ENCODE data around the gene PODN.

Gene PODN

DNA sequence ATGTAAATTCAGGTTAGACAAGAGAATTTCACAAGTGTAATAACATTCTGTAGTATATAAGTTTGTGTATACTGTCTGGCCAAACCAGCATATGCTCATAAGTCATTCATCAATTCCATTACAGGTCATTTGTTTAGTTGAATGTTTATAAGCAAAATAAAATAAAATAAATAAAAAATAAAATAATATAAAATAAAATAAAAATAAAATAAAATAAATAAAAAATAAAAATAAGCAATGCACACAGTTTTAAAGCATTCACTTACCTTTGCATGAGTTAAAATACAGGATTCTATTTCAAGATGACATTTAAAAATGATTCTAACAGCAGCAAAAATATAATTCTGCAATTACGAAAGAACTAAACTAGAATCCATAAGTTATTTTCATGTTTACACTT is 9.9 kb downstream of the PODN start:
- H2AFZ ChIP-seq (ENCODE audit: low read depth), result no peak overlapping the region
- H3K9ac ChIP-seq, result no peak overlapping the region
- no peaks in the 10 kb centered on the region for H3K36me3 ChIP-seq (ENCODE audit: insufficient read depth)
- TF ChIP-seq, protein P1, sequence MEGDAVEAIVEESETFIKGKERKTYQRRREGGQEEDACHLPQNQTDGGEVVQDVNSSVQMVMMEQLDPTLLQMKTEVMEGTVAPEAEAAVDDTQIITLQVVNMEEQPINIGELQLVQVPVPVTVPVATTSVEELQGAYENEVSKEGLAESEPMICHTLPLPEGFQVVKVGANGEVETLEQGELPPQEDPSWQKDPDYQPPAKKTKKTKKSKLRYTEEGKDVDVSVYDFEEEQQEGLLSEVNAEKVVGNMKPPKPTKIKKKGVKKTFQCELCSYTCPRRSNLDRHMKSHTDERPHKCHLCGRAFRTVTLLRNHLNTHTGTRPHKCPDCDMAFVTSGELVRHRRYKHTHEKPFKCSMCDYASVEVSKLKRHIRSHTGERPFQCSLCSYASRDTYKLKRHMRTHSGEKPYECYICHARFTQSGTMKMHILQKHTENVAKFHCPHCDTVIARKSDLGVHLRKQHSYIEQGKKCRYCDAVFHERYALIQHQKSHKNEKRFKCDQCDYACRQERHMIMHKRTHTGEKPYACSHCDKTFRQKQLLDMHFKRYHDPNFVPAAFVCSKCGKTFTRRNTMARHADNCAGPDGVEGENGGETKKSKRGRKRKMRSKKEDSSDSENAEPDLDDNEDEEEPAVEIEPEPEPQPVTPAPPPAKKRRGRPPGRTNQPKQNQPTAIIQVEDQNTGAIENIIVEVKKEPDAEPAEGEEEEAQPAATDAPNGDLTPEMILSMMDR (conservative IDR thresholded peaks at IDR 0.05; ENCODE audit: low read depth, low read length), result no peak
- H3K4me1 ChIP-seq (ENCODE audit: low read depth, poor library complexity, severe bottlenecking), result no peaks in the 10 kb centered on the region
- no peak overlapping the region for H3K4me3 ChIP-seq (IDR thresholded peaks at IDR 0.05; ENCODE audit: insufficient read depth, low read depth, low read length)
- H3K79me2 ChIP-seq (ENCODE audit: insufficient read depth, low read depth), result no peaks in the 10 kb centered on the region
- H4K20me1 ChIP-seq (ENCODE audit: insufficient read depth), result no peaks in the 10 kb centered on the region
- no peaks in the 10 kb centered on the region for H3K27me3 ChIP-seq (ENCODE audit: insufficient read depth, low read depth)
- no peak overlapping the region for H3K4me2 ChIP-seq
- no peak overlapping the region for H3K27ac ChIP-seq

DNA sequence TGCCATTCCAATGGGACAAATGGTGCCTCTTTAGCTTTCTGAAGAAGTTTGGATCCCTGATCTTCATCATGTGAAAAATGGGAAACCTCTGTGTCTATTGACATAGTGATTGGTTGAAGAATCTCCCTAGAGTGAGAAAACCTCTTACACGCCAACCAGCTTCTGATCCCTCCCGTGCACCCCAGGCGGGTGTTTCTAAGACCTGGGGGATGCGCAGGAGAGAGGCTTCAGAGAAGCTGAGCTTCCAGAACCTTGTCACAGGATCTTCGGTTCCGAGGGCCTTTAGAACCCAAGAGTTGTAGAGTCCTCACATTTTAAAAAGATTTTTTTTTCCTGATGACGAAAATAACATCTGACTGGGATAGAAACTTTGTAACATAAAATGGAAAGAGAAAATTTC is 11.3 kb downstream of the PODN start:
- TF ChIP-seq, protein P1 (conservative IDR thresholded peaks at IDR 0.05; ENCODE audit: low read depth, low read length), result no peak
- Histone ChIP-seq H3K36me3 (ENCODE audit: insufficient read depth) (no peaks in the 10 kb centered on the region), H3K9ac (no peak overlapping the region), H3K79me2 (ENCODE audit: insufficient read depth, low read depth) (no peaks in the 10 kb centered on the region), H4K20me1 (ENCODE audit: insufficient read depth) (no peaks in the 10 kb centered on the region), H3K4me3 (IDR thresholded peaks at IDR 0.05; ENCODE audit: insufficient read depth, low read depth, low read length) (no peak overlapping the region), H2AFZ (ENCODE audit: low read depth) (no peak overlapping the region), H3K27ac (no peak overlapping the region), H3K4me1 (ENCODE audit: low read depth, poor library complexity, severe bottlenecking) (no peaks in the 10 kb centered on the region), H3K27me3 (ENCODE audit: insufficient read depth, low read depth) (no peaks in the 10 kb centered on the region), H3K4me2 (no peak overlapping the region)

DNA sequence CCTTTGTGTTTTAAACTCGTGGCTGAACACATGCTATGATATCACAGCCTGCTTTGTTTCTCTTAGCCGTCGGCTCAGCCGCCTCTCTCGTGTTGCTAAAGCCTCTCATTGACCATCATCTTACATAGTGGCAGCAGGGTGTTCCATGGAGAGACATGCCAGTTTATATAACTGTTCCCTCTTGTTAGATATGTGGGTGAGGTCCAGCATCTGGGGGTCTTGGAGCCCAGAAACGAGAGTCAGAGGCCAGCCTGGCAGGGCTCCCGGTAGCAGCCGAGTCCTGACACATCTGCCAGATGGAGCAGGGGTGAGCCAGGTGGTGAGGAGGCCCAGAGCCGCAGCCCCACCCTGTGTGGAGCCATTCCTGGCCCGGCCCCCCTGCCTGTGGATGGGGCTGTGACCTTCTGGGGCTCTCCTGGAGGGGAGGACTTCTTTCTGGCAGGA is 11.9 kb downstream of the PODN start:
- Histone ChIP-seq H3K9ac (no peak overlapping the region), H3K4me2 (no peak overlapping the region), H3K36me3 (ENCODE audit: insufficient read depth) (no peaks in the 10 kb centered on the region), H3K79me2 (ENCODE audit: insufficient read depth, low read depth) (no peaks in the 10 kb centered on the region), H3K4me3 (IDR thresholded peaks at IDR 0.05; ENCODE audit: insufficient read depth, low read depth, low read length) (no peak overlapping the region), H3K27ac (no peak overlapping the region), H2AFZ (ENCODE audit: low read depth) (no peak overlapping the region), H3K4me1 (ENCODE audit: low read depth, poor library complexity, severe bottlenecking) (no peaks in the 10 kb centered on the region), H3K27me3 (ENCODE audit: insufficient read depth, low read depth) (no peaks in the 10 kb centered on the region), H4K20me1 (ENCODE audit: insufficient read depth) (no peaks in the 10 kb centered on the region)
- TF ChIP-seq, protein P1 (conservative IDR thresholded peaks at IDR 0.05; ENCODE audit: low read depth, low read length), result no peak

DNA sequence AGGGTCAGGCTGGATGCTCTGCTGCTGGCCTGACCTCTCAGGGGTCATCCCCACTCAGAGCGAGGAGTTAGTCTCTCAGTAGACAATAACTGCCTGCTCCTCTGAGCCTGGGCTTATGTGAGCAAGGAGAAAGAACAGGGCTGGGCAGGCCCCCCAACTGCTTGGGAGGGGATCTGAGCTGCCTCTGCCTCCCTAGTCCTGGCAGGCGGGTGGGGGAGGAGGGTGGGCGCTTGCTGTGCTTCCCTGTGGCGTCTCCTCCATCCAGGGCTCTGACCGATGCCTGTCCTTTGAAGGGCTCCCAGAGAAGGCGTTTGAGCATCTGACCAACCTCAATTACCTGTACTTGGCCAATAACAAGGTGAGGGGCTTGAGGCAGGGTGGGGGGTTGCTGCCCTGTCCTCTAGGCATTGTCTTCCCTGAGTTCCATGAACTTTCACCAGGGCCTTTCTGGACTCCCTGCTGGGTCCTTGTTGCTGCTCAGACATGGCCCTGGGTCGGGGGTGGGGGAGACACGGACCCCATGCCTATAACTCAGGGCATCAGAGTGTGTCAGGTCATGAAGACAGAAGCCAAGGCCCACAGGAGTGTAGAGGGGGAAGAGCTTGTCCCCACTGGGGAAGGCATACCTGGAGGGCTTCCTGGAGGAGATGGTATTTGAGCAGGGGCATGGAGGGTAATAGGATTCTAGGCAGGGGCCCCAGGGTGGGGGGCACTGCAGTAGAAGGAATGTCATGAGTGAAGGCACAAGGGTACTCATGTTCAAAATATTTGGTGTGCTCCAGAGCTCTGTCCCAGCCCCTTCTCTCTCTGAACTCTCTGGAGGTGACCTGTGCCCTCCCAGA is 12.5 kb downstream of the PODN start:
- no peak overlapping the region for H2AFZ ChIP-seq (ENCODE audit: low read depth)
- H4K20me1 ChIP-seq (ENCODE audit: insufficient read depth), result no peaks in the 10 kb centered on the region
- H3K4me3 ChIP-seq (IDR thresholded peaks at IDR 0.05; ENCODE audit: insufficient read depth, low read depth, low read length), result no peak overlapping the region
- no peak overlapping the region for H3K9ac ChIP-seq
- TF ChIP-seq, protein P1 (conservative IDR thresholded peaks at IDR 0.05; ENCODE audit: low read depth, low read length), result no peak
- H3K4me1 ChIP-seq (ENCODE audit: low read depth, poor library complexity, severe bottlenecking), result no peaks in the 10 kb centered on the region
- H3K4me2 ChIP-seq, result no peak overlapping the region
- H3K27me3 ChIP-seq (ENCODE audit: insufficient read depth, low read depth), result no peaks in the 10 kb centered on the region
- no peaks in the 10 kb centered on the region for H3K36me3 ChIP-seq (ENCODE audit: insufficient read depth)
- no peak overlapping the region for H3K27ac ChIP-seq
- no peaks in the 10 kb centered on the region for H3K79me2 ChIP-seq (ENCODE audit: insufficient read depth, low read depth)
